ENCODE results near the gene POLE. TPM values are rescaled to one million over a fixed set of nuclear protein-coding genes. Genes with fewer than 3 reads are reported as not detected.

The POLE gene
- total RNA-seq, 4 donors from 2014 or later: 32.2 to 133 (median 44.4) TPM

GRCh38 chr12:132658149-132658894 is 28.8 kb downstream of the POLE start:
- no peak for TF ChIP-seq CTCF (IDR thresholded peaks at IDR 0.05)
- no peak for TF ChIP-seq EP300 (IDR thresholded peaks at IDR 0.05)
- no peak for TF ChIP-seq POLR2A (IDR thresholded peaks at IDR 0.05)
- 90 to 92% methylated on average over 32 of the region's 32 CpGs for WGBS, 2 donors
- H3K27ac ChIP-seq: no peak overlapping the region
- no peaks in the 10 kb centered on the region for H3K9me3 ChIP-seq
- H3K36me3 ChIP-seq: peaks cover 3 to 95% (median 26%) of the 10 kb centered on the region in 3 donors
- no peaks in the 10 kb centered on the region for H3K27me3 ChIP-seq
- DNase-seq (ENCODE audit: low spot score in 2 of 2): no peak
- H3K4me1 ChIP-seq: no peaks in the 10 kb centered on the region
- H3K4me3 ChIP-seq: no peak overlapping the region

- Histone ChIP-seq H3K9me3 (no peaks in the 10 kb centered on the region), H3K27ac (no peak overlapping the region), H3K4me3 (no peak overlapping the region), H3K27me3 (no peaks in the 10 kb centered on the region), H3K36me3 (peaks cover 3 to 95% (median 21%) of the 10 kb centered on the region in 3 donors), H3K4me1 (no peaks in the 10 kb centered on the region)
- 96 to 97% methylated on average over 12 of the region's 12 CpGs for WGBS, 2 donors
- no peak for TF ChIP-seq POLR2A (IDR thresholded peaks at IDR 0.05)
- DNase-seq (ENCODE audit: low spot score in 2 of 2): no peak
Observed at GRCh38 chr12:132657004-132657727, 30.0 kb downstream of the POLE start.

- 71 to 85% methylated on average over 7 of the region's 7 CpGs for WGBS, 2 donors
- peaks cover 0 to 92% (median 21%) of the 10 kb centered on the region in 3 donors for H3K36me3 ChIP-seq
- no peaks in the 10 kb centered on the region for H3K9me3 ChIP-seq
- H3K4me3 ChIP-seq: no peak overlapping the region
- no peak overlapping the region for H3K27ac ChIP-seq
- no peaks in the 10 kb centered on the region for H3K27me3 ChIP-seq
- no peak for DNase-seq (ENCODE audit: low spot score in 2 of 2)
- H3K4me1 ChIP-seq: no peaks in the 10 kb centered on the region
- TF ChIP-seq POLR2A (IDR thresholded peaks at IDR 0.05): no peak
- TF ChIP-seq CTCF (IDR thresholded peaks at IDR 0.05): no peak
- TF ChIP-seq EP300 (IDR thresholded peaks at IDR 0.05): no peak
Observed at GRCh38 chr12:132653567-132654290, 33.4 kb downstream of the POLE start.

- 72% methylated on average over 9 of the region's 9 CpGs for WGBS, 2 donors
- Histone ChIP-seq H3K27me3 (no peaks in the 10 kb centered on the region), H3K4me1 (no peaks in the 10 kb centered on the region), H3K27ac (no peak overlapping the region), H3K9me3 (no peaks in the 10 kb centered on the region), H3K4me3 (no peak overlapping the region), H3K36me3 (peaks cover 0 to 94% (median 9%) of the 10 kb centered on the region in 3 donors)
- no peak for TF ChIP-seq POLR2A (IDR thresholded peaks at IDR 0.05)
- no peak for TF ChIP-seq CTCF (IDR thresholded peaks at IDR 0.05)
- no peak for TF ChIP-seq EP300 (IDR thresholded peaks at IDR 0.05)
- no peak for DNase-seq (ENCODE audit: low spot score in 2 of 2)
Observed at GRCh38 chr12:132651444-132652100, 35.6 kb downstream of the POLE start.

GRCh38 chr12:132649226-132649945 is 37.8 kb downstream of the POLE start:
- Histone ChIP-seq H3K4me3 (no peak overlapping the region), H3K36me3 (peaks cover 0 to 86% (median 8%) of the 10 kb centered on the region in 3 donors), H3K27ac (no peak overlapping the region), H3K27me3 (no peaks in the 10 kb centered on the region), H3K4me1 (no peaks in the 10 kb centered on the region), H3K9me3 (no peaks in the 10 kb centered on the region)
- no peak for DNase-seq (ENCODE audit: low spot score in 2 of 2)
- 88 to 91% methylated on average over 24 to 26 of the region's 27 CpGs for WGBS, 2 donors
- no peak for TF ChIP-seq CTCF (IDR thresholded peaks at IDR 0.05)
- no peak for TF ChIP-seq EP300 (IDR thresholded peaks at IDR 0.05)
- no peak for TF ChIP-seq POLR2A (IDR thresholded peaks at IDR 0.05)
